Measurements from ENCODE around the gene ACCSL.

GRCh38 chr11:44017443-44018126 lies 30.2 kb upstream of the ACCSL start:
- TF ChIP-seq CTCF (IDR thresholded peaks at IDR 0.05): no peak
- no peak for TF ChIP-seq EZH2 (IDR thresholded peaks at IDR 0.05; ENCODE audit: borderline replicate concordance, insufficient read depth, low read depth, low read length, poor library complexity, severe bottlenecking)

All from B cell (primary cell).